ENCODE data around the gene EIF2S3.
"Not testable (repeated sequence)": the region's sequence is repeated elsewhere in the genome, so short reads cannot be mapped to it uniquely, and the experiment has no call there.

EIF2S3 gene

DNA sequence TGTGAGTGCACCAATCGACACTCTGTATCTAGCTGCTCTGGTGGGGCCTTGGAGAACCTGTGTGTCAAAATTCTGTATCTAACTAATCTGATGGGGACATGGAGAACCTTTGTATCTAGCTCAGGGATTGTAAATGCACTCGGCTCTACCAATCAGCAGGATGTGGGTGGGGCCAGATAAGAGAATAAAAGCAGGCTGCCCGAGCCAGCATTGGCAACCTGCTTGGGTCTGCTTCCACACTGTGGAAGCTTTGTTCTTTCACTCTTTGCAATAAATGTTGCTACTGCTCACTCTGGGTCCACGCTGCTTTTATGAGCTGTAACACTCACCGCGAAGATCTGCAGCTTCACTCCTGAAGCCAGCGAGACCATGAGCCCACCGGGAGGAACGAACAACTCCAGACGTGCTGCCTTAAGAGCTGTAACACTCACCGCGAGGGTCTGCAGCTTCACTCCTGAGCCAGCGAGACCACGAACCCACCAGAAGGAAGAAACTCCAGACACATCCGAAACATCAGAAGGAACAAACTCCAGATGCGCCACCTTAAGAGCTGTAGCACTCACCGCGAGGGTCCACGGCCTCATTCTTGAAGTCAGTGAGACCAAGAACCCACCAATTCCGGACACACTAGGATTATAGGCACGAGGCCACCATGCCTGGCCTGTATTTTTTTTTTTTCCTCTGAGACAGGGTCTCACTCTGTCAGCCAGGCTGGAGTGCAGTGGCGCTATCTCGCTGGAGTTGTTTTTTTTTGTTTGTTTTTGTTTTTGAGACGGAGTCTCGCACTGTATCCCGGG lies 4.0 kb upstream of the EIF2S3 start:
- DNase-seq = not testable (repeated sequence)

DNA sequence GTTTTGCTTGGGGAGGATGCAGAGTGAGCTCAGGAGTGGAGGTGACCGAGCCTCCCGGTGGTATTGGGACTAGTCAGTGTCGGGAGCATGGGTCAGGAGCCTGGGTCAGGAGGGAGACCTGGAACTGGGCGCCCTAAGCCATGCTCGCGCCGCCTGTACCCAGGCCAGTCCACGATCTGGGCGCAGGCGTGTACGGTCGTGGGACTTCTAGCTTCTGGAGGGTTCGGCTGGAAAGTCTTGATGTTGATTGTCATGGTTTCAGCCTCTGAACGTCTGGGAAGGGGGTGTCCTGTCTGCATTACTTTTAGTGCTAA lies 244 bp downstream of the EIF2S3 start:
- DNase-seq = no peak

DNA sequence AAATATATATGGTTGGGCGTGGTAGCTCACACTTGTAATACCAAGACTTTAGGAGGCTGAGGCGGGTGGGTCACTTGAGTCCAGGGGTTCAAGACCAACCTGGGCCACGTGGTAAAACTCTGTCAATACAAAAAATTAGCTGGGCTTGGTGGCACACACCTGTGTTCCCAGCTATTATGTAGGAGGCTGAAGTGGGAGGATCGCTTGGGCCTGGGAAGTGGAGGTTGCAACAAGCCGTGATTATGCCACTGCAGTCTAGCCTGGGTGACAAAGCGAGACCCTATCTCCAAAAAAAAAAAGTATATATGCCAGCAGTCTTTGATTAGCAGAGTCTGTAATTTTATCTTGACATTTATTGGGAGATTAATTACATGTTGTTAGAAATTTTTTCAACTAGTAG lies 8.7 kb downstream of the EIF2S3 start:
- no peak for DNase-seq

DNA sequence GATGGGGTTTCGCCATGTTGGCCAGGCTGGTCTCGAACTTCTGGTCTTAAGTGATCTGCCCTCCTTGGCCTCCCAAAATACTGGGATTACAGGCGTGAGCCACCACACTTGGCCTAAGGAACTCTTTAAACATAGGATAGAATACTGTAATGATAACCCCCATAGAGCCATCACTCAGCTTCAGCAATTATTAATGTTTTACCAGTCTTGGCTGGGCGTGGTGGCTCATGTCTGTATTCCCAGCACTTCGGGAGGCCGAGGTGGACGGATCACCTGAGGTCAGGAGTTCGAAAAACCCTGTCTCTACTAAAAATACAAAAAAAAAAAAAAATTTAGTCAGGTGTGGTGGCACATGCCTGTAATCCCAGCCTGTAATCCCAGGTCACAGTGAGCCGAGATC lies 15.1 kb downstream of the EIF2S3 start:
- DNase-seq = no peak

DNA sequence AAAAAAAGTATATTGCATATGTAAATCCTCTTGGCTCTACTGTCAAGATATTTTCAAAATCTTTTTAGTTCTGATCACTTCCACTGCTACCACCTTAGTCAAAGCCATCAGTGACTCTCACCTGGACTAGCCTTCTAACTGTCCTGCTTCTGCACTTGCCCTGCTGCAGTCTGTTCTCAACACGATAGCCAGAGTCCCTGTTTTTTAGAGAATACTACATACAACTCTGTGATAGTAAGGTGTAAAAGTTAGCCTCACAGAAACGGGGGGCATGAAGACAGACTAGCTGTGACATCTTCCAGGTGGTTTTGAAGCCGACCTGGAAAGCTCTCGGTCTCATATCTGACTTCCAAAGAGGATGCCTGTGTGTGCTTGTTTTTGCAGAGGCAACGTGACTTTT lies 24.7 kb downstream of the EIF2S3 start:
- DNase-seq = no peak

DNA sequence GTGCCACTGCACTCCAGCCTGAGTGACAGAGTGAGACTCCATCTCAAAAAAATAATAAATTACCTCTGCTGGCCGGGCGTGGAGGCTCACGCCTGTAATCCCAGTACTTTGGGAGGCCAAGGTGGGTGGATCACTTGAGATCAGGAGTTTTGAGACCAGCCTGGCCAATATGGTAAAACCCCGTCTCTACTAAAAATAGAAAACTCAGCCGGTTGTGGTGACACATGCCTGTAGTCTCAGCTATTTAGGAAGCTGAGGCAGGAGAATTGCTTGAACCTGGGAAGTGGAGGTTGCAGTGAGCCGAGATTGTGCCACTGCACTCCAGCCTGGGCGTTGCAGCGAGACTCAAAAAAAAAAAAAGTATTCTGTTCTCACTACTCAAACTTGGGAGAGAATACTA lies 25.5 kb downstream of the EIF2S3 start:
- DNase-seq = not testable (repeated sequence)

DNA sequence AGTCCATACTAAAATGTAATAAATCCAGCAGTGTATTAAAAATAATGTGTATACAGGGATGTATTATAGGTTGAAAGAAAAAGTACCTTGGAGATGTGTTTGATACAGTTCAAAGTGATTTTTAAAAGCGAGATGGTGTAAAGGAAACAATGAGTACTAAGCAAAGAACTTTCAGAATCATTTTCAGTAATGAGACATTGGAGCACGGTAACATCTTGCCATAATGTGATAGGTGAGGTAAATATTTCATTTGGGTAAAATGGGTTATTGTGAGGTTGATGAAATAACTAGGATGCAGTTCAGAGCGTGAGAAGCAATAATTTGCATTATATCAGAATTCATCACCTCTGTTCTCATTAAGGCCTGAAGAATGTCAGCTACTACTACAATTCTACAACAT lies 25.9 kb downstream of the EIF2S3 start:
- no peak for DNase-seq

DNA sequence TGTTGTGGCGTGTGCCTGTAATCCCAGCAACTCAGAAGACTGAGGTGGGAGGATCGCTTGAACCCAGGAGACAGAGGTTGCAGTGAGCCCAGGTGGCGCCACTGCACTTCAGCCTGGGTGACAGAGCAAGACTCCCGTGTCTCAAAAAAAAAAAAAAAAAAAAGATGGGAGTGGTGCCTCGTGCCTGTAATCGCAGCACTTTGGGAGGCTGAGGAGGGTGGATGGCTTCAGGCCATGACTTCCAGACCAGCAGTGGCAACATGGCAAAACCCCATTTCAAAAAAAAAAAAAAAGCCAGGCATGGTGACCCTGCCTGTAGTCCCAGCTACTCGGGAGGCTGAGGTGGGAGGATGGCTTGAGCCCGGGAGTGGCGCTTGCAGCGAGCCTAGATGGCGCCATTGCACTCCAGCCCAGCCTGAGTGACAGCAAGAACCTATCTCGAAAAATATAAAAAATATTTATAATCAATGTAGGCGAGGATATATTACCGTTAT lies 27.0 kb downstream of the EIF2S3 start:
- peak; percentile 72 for DNase-seq

DNA sequence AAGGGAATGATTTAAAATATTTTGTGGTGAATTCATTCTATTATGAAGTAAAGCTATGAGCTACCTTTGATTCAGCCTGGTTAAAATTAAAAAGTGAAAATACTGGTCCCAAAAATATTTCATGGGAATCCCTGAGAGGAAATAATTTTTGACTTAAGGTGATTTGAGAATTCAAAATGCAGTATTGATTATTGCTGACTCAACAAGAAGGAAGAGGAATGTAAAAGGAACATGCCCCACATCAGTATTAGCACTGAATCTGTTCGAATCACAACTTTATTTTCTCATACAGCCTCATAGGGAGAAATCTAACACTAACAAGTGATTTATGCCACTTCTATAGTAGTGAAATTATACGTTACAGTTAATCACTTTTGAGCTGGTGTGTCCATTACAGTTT lies 27.7 kb downstream of the EIF2S3 start:
- no peak for DNase-seq

DNA sequence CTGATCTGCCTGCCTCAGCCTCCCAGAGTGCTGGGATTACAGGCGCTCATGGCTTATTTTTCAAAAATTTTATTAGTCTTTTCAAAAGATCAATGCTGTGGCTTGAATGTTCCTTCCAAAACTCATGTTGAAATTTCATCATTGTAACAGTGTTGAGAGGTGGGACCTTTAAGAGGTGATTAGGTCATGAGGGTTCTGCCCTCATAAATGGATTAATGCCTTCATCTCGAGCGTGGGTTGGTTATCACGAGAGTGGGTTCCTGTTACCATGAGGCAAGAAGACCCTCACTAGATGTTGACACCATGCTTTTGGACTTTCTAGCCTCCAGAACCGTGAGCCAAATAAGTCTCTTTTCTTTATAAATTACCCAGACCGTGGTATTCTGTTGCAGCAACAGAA lies 30.3 kb downstream of the EIF2S3 start:
- DNase-seq = no peak

DNA sequence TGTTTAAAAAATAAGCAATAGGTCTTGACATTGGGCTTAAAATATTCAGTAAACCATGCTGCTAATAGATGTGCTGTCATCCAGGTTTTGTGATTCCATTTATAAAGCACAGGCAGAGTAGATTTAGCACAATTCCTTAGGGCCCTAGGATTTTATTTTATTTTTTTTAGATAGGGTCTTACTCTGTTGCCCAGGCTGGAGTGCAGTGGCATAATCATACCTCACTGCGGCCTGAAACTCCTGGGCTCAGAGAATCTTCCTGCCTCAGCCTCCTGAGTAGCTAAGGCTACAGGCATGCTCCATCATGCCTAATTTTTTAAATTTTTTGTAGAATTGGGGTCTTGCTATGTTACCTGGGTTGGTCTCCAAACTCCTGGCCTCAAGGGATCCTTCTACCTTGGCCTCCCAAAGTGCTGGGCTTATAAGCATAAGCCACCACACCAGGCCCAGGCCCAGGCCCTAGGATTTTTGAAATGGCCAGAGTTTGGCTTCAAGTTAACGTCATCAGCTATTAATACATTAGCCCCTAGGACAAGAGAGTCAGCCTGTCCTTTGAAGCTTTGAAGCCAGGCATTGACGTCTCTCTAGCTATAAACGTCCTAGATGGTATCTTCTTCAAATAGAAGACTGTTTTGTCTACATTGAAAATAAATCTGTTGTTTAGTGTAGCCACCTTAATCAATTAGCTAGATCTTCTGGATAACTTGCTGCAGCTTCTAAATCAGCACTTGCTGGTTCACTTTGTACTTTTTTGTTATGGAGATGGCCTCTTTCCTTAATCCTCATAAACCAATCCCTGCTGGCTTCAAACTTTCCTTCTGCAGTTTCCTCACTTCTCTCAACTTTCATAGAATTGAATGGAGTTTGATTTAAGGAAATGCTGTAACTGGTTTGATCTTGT lies 35.8 kb downstream of the EIF2S3 start:
- no peak for DNase-seq

DNA sequence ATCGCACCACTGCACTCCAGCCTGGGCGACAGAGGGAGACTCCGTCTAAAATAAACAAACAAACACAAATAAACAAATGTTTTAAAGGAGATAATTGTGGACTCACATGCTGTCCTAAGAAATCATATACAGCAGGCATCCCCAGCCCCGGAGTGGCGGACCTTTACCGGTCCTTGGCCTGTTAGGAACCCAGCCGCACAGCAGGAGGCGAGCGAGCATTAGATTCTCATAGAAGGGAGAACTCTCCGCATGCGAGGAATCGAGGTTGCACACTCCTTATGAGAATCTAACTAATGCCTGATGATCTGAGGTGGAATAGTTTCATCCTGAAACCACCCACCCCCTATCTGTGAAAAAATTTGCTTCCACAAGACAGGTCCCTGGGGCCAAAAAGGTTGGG lies 39.0 kb downstream of the EIF2S3 start:
- no peak for DNase-seq

DNA sequence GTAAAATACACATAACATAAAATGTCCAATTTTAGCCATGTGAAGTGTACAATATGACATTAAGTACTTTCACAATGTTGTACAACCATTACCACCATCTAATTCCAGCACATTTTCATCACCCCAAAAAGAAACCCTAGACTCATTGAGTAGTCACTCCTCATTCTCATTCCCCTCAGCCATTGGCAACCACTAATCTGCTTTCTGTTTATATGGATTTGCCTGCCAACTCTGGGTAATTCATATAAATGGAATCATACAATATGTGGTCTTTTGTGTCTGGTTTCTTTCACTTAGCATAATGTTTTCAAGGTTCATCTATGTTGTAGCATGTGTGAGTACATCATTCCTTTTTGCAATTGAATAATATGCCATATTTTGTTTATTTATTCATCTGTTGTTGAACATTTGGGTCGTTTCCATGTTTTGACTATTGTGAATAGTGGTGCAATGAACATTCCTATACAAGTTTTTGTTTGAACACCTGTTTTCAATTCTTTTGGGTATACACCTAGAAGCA lies 43.0 kb downstream of the EIF2S3 start:
- no peak for DNase-seq

DNA sequence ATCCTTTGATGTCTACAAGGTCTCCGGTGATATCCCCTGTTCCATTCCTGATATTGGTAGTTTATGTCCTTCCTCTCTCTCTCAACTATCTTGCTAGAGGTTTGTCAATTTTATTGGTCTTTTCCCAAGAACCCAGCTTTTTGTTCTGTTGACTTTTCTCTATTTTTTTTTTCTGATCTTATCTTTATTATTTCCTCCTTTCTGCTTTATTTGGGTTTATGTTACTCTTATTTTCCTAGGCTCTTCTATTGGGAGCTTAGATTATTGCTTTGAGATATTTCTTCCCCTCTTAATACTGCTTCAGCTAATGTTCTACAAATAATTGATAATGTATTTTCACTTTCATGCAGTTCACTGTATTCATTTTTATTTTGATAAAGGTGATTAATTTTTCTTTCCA lies 44.2 kb downstream of the EIF2S3 start:
- no peak for DNase-seq

DNA sequence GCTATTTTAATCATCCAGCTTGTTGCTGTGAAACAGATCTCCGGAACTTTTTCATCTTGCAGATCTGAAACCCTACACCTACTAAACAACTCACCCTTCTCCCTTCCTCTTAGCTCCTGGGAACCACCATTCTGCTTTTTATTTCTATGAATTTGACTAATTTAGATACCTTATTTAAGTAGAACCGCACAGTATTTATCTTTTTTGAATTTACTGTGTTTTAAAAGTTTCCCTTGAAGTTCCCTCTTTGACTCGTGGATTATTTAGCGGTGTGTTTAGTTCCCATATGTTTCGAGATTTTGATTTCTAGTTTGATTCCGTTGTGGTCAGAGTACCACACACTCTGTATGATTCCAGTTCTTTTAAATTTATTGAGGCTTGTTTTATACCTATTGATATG lies 44.6 kb downstream of the EIF2S3 start:
- DNase-seq = no peak

DNA sequence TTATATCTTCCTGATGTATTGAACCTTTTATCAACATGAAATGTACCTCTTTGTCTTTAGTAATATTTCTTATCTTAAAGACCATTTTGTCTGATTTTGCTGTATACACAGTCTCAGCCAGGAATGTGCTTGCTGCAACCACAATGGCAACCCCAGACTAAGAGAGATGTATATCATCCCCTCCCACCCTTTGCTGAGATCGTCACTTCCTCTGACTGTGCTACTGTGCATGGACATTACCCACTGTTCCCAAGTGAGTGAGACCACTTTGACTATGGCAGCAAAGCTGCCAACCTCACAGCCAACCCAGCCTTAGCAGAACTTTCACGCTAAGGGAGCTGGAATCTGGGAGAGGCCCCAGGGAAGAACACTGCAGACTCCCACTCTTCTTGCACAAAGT lies 46.0 kb downstream of the EIF2S3 start:
- peak; percentile 41 for DNase-seq

DNA sequence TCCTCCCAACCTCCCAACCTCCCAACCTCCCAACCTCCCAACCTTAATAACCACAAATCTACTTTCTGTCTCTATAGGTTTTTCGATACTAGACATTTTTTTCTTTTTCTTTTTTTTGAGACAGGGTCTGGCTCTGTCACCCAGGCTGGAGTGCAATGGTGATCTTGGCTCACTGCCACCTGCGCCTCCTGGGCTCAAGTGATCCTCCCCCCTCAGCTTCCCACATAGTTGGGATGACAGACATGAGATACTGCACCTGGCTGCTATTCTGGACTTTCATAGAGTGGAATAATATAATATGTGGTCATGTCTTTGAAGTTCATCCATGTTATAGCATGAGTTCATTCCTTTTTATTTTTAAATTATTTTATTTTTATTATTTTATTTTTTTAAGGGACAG lies 55.3 kb downstream of the EIF2S3 start:
- DNase-seq = no peak

DNA sequence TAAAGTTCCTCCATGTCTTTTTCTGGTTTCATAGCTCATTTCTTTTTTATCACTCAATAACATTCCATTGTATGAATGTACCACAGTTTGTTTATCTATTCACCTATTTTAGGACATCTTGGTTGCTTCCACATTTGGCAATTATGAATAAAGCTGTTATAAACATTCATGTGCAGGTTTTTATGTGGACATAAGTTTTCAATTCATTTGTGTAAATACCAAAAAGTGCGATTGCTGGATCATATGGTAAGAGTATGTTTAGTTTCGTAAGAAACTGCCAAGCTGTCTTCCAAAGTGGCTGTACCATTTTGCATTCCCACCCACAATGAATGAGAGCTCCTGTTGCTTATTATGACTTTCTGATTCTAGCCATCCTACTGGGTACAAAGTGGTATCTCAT lies 58.4 kb downstream of the EIF2S3 start:
- peak; percentile 25 for DNase-seq

DNA sequence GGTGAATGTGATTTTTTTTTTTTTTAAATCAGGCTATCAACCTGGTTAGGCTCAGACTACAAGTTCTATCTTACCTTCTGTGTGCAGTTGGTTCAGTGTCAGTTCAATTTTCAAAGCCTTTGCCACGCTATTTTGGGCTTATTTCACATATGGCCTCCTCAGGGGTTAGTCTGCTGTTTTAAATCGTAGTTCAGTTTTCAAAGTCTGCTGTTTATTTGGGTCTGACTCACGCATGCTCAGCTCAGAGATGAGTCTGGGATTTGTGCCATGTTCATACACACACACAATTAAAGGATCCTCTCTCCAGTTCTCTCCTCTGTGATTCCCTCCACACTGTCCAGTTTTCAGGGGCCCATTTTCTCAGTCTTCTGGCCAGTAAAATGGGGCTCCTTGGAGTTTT lies 62.5 kb downstream of the EIF2S3 start:
- DNase-seq = peak; percentile 60

DNA sequence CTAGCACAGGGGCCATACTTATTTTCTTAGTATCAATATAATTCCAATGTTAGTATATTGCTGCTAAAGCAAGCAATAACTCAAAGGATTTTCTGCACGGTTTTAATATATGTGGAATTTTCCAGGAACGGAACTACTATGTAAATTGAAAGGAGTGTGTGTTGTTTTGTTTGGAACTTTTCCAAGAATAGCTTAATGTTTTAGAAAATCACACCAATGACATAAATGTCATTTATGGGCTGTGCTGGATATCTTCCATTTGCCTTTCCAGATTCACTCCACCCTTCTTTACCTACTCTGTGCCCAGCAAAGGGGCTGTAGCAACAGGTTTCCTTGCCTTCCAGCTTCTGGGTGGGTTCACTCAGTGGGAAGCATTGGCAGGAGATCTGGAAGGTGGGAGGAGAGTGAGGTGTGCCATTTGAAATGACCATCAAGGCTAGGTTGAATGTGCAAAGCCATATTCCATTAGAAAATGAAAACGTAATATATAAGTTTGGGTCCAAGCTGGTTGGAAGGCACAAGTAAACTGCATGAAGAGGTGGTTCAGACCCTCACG lies 69.6 kb downstream of the EIF2S3 start:
- DNase-seq = no peak

DNA sequence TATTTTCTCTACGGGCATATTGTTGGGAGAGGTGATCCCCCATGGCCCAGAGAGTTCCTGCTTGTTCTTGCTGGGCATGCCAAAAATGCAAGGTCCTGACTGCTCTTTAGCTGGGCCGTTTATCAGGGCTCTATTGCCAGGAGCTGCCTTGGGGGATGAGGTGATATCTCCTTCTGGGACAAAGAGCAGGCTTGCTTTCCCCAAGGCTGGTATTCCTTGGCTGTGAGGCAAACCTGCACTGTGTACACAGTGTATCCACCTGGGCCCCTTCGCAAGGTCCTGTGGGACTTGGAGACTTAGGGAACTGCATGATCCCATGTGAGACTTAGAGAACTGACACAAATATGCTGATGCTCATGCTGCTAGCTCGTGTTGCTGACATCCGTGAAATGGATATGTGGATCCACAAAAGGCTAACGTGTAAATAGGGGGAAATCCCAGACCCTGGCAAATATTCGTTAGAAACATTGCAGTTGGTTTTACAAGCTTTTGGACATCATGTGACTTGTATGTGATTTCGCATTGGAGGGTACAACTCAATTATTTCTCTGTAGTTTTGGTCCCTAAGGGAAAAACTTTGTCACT lies 70.4 kb downstream of the EIF2S3 start:
- DNase-seq = no peak
